ENCODE results near the gene PAFAH2.

DNA sequence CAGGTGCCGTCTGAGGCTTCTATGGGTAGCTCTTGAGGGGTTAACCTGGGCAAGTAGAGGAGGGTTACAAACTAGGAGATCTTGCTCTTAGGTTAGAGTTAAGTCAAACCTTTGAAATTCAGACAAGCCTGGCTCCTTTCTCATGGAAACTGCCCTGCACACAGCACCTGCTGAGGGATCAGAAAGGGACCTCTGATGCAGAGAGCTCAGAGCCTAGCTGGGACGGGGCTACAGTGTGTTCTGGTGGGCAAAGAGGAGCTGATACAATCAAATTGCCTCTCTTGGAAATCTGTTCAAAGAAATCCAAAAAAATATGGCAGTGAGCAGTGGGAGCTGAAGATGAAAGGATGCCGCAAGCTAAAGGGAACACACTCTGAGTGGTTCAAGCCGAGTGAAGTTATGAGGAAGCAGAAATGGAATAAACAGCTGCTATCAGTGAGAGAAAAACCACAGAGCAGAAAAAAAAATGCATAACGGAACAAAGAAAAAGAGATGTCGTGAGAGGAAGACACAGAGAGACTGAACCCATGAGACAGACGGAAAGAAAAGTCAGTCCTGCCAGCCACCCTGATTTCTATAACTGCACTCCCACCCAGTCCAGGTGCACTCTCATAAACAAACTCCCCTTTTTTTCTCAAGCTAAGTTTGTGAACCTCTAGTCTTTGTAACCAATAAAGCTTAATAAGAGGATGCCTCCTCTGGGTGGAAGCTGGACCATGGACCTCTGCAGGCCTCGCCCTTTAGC, 26.6 kb downstream of the PAFAH2 start:
- TF ChIP-seq, protein P1, sequence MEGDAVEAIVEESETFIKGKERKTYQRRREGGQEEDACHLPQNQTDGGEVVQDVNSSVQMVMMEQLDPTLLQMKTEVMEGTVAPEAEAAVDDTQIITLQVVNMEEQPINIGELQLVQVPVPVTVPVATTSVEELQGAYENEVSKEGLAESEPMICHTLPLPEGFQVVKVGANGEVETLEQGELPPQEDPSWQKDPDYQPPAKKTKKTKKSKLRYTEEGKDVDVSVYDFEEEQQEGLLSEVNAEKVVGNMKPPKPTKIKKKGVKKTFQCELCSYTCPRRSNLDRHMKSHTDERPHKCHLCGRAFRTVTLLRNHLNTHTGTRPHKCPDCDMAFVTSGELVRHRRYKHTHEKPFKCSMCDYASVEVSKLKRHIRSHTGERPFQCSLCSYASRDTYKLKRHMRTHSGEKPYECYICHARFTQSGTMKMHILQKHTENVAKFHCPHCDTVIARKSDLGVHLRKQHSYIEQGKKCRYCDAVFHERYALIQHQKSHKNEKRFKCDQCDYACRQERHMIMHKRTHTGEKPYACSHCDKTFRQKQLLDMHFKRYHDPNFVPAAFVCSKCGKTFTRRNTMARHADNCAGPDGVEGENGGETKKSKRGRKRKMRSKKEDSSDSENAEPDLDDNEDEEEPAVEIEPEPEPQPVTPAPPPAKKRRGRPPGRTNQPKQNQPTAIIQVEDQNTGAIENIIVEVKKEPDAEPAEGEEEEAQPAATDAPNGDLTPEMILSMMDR (IDR thresholded peaks at IDR 0.05; ENCODE audit: low read depth, low read length, missing input control), result no peak
- TF ChIP-seq, protein P2, sequence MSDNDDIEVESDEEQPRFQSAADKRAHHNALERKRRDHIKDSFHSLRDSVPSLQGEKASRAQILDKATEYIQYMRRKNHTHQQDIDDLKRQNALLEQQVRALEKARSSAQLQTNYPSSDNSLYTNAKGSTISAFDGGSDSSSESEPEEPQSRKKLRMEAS (IDR thresholded peaks at IDR 0.05), result no peak
- TF ChIP-seq, protein P3, sequence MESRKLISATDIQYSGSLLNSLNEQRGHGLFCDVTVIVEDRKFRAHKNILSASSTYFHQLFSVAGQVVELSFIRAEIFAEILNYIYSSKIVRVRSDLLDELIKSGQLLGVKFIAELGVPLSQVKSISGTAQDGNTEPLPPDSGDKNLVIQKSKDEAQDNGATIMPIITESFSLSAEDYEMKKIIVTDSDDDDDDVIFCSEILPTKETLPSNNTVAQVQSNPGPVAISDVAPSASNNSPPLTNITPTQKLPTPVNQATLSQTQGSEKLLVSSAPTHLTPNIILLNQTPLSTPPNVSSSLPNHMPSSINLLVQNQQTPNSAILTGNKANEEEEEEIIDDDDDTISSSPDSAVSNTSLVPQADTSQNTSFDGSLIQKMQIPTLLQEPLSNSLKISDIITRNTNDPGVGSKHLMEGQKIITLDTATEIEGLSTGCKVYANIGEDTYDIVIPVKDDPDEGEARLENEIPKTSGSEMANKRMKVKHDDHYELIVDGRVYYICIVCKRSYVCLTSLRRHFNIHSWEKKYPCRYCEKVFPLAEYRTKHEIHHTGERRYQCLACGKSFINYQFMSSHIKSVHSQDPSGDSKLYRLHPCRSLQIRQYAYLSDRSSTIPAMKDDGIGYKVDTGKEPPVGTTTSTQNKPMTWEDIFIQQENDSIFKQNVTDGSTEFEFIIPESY (IDR thresholded peaks at IDR 0.05), result no peak
- TF ChIP-seq GABPA (IDR thresholded peaks at IDR 0.05 in 1 of 2, conservative IDR thresholded peaks at IDR 0.05 in 1 of 2), result no peak
- TF ChIP-seq SP1 (IDR thresholded peaks at IDR 0.05), result no peak
- TF ChIP-seq JUND (IDR thresholded peaks at IDR 0.05), result no peak
- TF ChIP-seq, protein P4, sequence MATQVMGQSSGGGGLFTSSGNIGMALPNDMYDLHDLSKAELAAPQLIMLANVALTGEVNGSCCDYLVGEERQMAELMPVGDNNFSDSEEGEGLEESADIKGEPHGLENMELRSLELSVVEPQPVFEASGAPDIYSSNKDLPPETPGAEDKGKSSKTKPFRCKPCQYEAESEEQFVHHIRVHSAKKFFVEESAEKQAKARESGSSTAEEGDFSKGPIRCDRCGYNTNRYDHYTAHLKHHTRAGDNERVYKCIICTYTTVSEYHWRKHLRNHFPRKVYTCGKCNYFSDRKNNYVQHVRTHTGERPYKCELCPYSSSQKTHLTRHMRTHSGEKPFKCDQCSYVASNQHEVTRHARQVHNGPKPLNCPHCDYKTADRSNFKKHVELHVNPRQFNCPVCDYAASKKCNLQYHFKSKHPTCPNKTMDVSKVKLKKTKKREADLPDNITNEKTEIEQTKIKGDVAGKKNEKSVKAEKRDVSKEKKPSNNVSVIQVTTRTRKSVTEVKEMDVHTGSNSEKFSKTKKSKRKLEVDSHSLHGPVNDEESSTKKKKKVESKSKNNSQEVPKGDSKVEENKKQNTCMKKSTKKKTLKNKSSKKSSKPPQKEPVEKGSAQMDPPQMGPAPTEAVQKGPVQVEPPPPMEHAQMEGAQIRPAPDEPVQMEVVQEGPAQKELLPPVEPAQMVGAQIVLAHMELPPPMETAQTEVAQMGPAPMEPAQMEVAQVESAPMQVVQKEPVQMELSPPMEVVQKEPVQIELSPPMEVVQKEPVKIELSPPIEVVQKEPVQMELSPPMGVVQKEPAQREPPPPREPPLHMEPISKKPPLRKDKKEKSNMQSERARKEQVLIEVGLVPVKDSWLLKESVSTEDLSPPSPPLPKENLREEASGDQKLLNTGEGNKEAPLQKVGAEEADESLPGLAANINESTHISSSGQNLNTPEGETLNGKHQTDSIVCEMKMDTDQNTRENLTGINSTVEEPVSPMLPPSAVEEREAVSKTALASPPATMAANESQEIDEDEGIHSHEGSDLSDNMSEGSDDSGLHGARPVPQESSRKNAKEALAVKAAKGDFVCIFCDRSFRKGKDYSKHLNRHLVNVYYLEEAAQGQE (IDR thresholded peaks at IDR 0.05), result no peak
- TF ChIP-seq, protein P5, sequence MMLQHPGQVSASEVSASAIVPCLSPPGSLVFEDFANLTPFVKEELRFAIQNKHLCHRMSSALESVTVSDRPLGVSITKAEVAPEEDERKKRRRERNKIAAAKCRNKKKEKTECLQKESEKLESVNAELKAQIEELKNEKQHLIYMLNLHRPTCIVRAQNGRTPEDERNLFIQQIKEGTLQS (IDR thresholded peaks at IDR 0.05), result no peak

Measured in liver (tissue), 3 donors.